HEK293 (cell line): Measurements from ENCODE around the gene ZNF48.

Experiments used
- BCL11A ChIP-seq: fragments of 450-650 bp; formaldehyde crosslinking; IDR thresholded peaks from 2 replicates; pipeline ENCODE4 v1.5.1; 2016; ENCODE audit warnings: low read depth, missing biosample characterization, missing genetic modification characterization
- CTCF ChIP-seq: fragments of 450-650 bp; formaldehyde crosslinking; IDR thresholded peaks from 2 replicates; pipeline ENCODE4 v1.5.1; 2016; ENCODE audit warnings: missing biosample characterization, missing genetic modification characterization
- KLF16 ChIP-seq: fragments of 450-650 bp; formaldehyde crosslinking; IDR thresholded peaks from 2 replicates; pipeline ENCODE4 v1.5.1; 2017; ENCODE audit warnings: missing biosample characterization, missing genetic modification characterization
- ZBTB20 ChIP-seq: fragments of 450-650 bp; formaldehyde crosslinking; IDR thresholded peaks from 2 replicates; pipeline ENCODE4 v1.5.1; 2016; ENCODE audit warnings: missing biosample characterization, missing genetic modification characterization
- ZBTB8A ChIP-seq: fragments of 450-650 bp; formaldehyde crosslinking; IDR thresholded peaks from 2 replicates; pipeline ENCODE4 v1.5.1; 2016; ENCODE audit warnings: missing biosample characterization, missing genetic modification characterization
- ZNF114 ChIP-seq: fragments of 450-650 bp; formaldehyde crosslinking; IDR thresholded peaks from 2 replicates; pipeline ENCODE4 v1.5.0; 2017; ENCODE audit warnings: missing biosample characterization, missing genetic modification characterization
- ZNF174 ChIP-seq: fragments of 450-650 bp; formaldehyde crosslinking; IDR thresholded peaks from 2 replicates; pipeline ENCODE4 v1.5.0; 2017; ENCODE audit warnings: missing biosample characterization, mild to moderate bottlenecking, missing genetic modification characterization
- ZNF24 ChIP-seq: fragments of 450-650 bp; formaldehyde crosslinking; IDR thresholded peaks from 2 replicates; pipeline ENCODE4 v1.5.1; 2016; ENCODE audit warnings: missing biosample characterization, missing genetic modification characterization
- ZNF629 ChIP-seq: fragments of 450-650 bp; formaldehyde crosslinking; IDR thresholded peaks from 2 replicates; pipeline ENCODE4 v1.5.1; 2017; ENCODE audit warnings: missing biosample characterization, missing genetic modification characterization
- ZNF639 ChIP-seq: fragments of 450-650 bp; formaldehyde crosslinking; IDR thresholded peaks from 2 replicates; pipeline ENCODE4 v1.5.1; 2016; ENCODE audit warnings: missing biosample characterization, missing genetic modification characterization
- ZNF777 ChIP-seq: fragments of 450-650 bp; formaldehyde crosslinking; IDR thresholded peaks from 2 replicates; pipeline ENCODE4 v1.5.1; 2017; ENCODE audit warnings: missing biosample characterization, missing genetic modification characterization, borderline replicate concordance
- ZNF830 ChIP-seq: fragments of 450-650 bp; IDR thresholded peaks from 2 replicates; pipeline ENCODE4 v1.5.0; 2018; ENCODE audit warnings: missing biosample characterization, missing genetic modification characterization, low read depth, mild to moderate bottlenecking, moderate library complexity

GRCh38 chr16:30417529-30418349 is 22.5 kb downstream of the ZNF48 start:
- TF ChIP-seq ZBTB8A (tag by site-specific recombination) (peak; percentile 38; the same call in 1 of the 2 replicates), ZNF639 (tag by site-specific recombination) (no peak), CTCF (tag by site-specific recombination) (peak; percentile 89), ZNF114 (no peak), BCL11A (tag by site-specific recombination) (no peak), ZNF830 (no peak), ZNF174 (no peak), ZNF777 (tag by site-specific recombination) (no peak), ZBTB20 (tag by site-specific recombination) (peak; percentile 75), ZNF629 (tag by site-specific recombination) (0 out of 2 replicates have a peak, but pooled peaks have one; percentile 37), ZNF24 (tag by site-specific recombination) (peak; percentile 49; the same call in 1 of the 2 replicates), KLF16 (tag by site-specific recombination) (0 out of 2 replicates have a peak, but pooled peaks have one; percentile 57)
